HL-60/S4 (cell line): ENCODE data around the gene PRKG1.

Source experiments
- in situ Hi-C: fragments of 300-500 bp; cut with MboI; formaldehyde crosslinking; loops from 2 replicates; pipeline ENCODE4 v1.14.3; 2022; ENCODE audit warnings: low sequenced_read_pairs

The PRKG1 gene

DNA sequence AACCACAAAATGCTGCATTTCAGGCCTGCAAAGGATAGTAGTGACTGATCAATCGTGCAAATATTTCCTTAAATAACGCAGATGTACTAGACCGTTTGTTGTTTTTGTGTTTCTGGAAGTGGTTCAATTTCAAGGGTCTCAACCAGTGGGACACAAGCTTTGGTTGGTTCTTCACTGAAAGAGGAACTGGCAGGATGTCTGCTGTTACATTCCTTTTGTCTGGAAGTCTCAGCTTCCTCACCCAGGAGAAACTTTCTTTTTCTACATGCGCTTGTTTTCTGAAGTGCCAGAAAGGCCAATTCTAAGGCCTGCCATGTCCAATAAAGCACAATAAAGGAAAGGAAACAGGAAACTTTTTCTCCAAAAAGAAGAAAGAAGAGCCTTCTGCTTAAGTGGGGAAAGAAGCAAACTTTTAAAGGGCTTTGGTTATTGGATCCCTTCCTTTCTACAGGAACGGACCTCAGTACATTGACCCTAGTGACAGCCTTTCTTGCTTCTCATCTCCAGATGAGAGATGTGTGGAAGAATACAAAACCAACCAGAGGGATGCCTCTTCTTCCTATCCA is 1243.9 kb downstream of the PRKG1 start:
- in situ Hi-C loops = no loop called here

DNA sequence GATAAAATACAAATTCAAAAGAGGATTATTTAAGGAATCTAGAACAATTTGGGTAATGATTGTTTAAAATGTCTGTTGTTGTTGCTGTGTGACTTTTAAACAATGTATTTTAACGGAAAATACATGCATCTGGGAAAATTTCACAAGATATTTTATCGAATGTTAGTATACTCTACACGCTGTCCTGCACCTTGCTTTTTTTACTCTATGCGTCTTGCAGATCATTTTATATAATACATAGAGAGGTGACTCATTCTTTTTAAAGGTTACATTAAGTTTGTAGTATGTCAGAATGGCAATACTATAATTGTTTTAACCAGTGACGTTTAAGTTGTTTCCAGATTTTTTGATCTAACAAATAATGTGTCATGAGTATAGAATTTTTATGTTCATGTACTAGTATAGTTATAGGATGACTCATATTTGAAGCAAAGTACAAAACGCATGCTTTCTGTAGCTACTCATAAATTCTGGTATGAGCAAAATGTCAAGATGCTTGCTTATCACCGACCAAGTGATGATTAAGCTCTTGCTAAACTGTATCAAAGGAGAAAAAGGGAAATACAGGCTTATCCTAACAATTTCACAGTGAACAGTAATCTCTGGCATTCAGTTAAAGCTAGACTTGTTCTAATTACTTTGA is 1244.7 kb downstream of the PRKG1 start:
- in situ Hi-C loops = no loop called here

DNA sequence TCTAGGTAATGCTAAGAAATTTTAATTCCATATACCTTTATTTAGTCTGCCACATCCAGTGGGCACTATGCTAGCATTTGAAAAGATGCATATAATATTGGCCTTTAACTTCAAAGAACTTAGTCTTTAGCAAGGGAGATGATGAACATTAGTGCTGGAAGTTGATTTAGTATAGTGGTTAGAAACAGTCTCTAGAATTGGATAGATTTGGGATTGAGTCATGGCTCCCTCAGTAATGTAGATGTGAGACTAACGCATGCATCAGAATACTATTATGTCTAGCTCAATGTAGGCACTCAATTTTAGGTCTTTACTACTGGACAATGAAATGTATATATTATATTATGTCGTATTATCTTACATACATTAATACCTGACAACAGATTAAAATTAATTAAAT is 1245.6 kb downstream of the PRKG1 start:
- in situ Hi-C loops = no loop called here

DNA sequence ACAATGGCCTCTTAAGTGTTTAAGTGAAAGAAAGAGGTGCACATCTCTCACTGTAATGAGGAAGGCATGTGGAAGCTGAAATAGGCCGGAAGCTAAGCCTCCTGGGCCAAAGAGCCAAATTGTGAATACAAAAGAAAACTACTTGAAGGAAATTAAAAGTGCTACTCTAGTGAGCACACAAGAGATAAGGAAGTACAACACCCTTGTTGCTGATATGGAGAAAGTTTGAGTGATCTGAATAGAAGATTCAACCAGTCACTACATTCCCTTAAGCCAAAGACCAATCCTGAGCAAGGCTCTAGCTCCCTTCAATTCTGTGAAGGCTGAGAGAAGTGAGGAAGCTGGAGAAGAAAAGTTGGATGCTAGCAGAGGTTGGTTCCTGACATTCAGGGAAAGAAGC is 1248.0 kb downstream of the PRKG1 start:
- in situ Hi-C loops = no loop called here

DNA sequence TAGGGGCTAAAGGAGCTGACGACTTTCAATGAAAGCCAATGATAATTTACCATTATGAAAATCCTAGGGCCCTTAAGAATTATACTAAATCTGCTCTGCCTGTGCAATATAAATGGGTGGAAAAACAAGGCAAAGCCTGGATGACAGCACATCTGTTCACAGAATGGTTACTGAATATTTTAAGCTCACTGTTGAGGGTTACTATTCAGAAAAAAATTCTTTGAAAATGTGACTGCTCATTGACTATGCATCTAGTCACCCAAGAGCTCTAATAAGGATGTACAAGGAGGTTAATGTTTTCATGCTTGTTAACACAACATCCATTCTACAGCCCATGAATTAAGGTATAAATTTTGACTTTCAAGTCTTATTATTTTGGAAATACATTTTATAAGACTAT is 1248.6 kb downstream of the PRKG1 start:
- in situ Hi-C loops = no loop called here

DNA sequence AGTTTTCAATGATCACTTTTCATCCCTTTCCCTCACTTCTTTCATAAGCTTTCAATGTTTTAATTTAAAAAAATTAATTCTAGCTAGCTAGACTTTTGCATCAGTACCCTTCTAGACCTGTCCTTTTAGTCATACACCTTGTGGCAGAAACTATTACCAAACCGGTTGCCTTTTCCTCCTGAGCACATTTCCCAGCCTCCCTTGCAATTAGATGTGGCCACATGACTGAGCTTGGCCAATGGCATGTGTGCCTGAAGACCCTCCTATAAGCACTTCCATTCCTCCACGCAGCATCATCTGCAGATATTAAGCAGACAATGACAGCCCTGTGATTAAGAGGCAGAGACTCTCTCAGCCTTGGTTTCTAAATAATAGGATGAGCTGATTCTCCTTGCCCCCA is 1252.1 kb downstream of the PRKG1 start:
- in situ Hi-C loops = no loop called here

DNA sequence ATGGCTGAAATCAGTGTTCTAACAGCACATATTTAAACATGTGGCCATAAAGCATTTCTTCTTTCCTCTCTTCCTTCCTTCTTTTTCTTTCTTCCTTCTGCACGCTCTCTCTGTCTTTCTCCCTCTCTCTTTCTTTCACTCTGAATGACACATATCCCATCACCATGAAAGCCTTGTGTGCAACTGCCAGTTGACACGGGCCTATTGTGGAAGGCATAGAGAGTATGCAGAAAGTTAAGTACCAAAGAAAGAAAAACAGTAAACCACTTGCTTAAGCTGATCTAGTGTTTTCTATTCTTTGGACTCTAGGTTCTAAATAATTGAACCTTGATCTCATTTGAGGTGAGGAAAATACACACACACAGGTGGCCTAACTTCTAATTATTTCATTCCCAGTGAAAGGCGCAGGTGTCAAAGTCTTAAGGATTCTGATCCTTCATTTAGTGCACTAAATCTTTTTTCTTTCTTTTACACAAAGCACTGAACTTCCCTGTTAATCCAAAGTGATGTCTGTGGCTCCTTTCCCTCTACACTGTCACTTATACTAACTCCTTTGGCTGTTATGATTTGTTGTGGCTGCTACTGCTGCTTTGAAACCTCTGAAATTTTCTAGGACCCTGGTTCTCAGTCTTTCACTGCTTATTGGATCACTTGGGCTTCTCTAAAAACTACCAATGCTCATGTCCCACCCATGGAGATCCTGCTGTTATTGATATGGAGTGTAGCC is 1257.5 kb downstream of the PRKG1 start:
- in situ Hi-C loops = no loop called here

DNA sequence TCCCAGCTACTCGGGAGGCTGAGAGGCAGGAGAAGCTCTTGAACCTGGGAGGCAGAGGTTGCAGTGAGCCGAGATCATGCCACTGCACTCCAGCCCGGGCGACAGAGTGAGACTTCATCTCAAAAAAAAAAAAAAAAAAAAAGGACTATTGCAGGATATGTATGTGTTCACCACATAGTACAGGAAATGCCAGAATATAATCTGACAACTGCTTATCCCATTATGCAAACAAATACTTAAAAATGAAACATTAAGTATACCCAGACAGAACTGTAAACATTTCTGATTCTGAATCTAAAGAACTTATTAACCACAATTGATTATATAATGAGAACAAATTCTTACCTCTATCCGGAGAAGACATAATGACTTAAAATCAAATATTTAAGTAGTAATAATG is 1258.5 kb downstream of the PRKG1 start:
- in situ Hi-C loops = no loop called here

DNA sequence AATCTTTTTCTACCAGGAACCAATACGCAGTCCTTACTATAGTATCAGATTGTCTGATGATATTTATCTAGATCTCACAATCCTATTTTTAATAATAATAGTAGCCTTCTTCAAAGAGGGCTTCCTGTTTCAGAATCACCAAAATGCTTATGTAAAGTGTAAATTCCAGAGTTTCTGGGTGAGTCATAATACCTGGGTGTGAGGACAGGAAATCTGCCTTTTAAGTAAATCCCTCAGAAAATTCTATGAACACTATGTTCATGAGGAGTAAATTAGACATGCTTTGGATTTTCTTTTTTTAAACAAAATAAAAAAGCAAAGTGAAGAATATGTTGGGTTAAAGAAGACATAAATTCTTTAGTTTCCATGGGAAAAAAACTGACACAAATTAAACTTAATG is 1260.3 kb downstream of the PRKG1 start:
- in situ Hi-C loops = no loop called here

DNA sequence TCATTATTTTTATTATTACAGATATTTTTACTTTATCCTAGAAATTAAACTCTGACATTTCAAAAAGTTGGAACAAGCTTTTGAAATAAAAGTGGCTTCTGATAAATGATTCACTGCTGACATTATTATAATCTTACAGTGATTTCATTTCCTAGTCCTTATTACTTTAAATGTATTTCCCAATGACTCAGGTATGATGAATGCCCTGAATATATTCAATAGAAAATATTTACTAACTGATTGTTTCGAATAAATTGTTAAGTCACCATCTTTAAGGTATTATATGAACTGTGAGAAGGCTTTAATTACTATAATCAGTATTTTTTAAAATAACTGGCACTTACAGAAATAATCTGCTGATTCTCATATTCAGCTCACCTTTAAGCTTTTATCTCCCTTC is 1261.4 kb downstream of the PRKG1 start:
- in situ Hi-C loops = no loop called here

DNA sequence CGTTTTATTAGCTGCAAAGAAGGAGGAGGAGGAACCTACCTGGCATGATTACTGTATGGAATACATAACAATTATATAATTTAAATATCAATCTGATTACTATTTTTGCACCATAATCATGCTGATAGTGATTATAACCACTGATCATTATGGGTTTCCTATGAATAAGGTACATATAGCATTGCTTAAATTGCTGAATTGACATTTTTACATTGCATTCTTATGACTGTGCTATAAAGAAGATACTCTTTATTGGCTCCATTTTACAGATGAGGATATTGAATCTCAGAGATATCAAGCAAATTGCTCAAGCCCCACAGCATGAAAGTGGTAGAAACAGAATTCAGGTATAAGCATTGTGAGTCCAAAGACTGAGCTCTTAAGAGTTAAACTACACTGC is 1262.9 kb downstream of the PRKG1 start:
- in situ Hi-C loops = no loop called here

DNA sequence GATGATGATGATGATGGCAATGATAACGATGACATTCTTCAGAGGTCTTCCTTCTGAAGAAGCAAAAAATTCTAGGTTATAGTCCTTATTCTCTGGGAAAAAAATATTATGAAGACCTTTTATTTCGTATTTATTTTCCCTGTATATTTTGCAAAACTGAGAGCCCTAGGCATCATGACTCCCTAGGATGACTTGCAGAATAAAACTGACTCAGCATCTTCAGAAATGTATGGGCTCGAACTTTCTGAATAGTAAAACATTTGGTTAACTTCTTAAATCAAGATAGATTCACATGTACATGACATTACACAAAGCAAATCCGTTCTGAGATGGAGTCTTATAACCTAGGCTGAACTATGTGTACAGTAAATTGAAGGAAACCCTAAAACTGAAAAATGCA is 1269.2 kb downstream of the PRKG1 start:
- in situ Hi-C loops = no loop called here

DNA sequence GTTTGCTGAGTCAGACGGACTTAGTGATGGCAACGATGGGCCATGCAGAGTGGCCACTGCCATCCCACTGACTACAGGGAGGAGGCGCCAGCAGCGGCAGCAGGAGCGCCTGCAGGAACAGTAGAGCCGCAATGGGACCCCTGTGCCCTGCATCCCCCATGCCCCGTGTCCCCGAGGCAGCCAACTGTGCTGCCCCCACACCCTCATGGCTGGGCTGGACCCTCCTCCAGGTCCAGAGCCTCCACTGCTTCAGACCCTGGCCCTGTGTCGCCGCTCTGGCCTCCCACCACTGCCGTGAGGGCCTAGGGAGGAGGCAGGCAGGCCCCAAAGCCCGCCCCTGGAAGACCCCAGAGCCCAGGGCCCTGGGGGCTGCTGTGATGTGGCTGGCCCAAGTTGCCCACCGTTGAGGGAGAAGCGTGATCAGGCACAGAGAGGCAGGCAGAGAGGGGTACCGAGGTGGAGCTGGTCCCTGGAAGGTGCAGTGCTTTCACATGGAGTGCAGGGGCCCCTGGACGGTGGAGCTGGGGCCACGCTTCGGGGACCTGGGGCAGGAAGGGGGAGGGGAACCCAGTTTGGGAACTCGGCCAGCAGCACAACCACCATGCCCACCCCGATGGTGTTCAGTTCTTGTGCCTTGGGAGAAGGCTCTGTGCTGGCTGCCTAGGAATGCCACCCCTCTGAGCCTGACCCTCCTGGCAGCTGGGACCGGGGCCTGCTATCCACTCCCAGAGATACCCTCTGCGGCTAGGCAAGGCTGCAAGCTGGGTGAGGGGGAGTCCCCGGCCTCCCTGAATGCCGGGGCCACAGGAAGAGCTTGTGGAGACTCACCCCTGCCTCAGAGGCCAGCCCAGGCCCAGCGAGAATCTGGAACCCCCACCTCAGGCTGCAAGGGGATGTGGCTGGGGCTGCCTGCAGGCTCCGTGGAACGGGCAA is 1272.4 kb downstream of the PRKG1 start:
- in situ Hi-C loops = no loop called here

DNA sequence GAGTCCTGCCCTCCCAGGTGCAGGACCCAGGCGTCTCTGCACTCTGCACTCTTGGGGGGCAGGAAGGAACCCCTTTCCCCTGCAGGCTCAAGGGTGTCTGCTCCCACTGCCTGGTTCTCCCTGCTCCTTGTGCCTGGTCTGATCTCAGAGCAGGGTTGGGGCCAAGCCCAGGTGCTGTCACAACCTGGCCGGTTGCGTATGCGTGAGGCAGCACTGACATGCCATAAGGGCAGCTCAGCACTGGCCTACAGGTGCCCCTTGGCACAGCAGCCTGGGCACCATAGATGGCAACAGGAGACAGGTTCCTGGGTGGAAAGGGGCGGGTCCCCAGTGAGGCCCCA is 1273.0 kb downstream of the PRKG1 start:
- in situ Hi-C loops = no loop called here
